Measurements from ENCODE around the gene CNPY2.

- TF ChIP-seq ZNF219 (CRISPR knock-in tag; IDR thresholded peaks at IDR 0.05; ENCODE audit: borderline replicate concordance) (no peak), CTCF (IDR thresholded peaks at IDR 0.05) (no peak), CREB1 (CRISPR knock-in tag; IDR thresholded peaks at IDR 0.05) (no peak), MLX (CRISPR knock-in tag; IDR thresholded peaks at IDR 0.05) (no peak), MYBL2 (CRISPR knock-in tag; IDR thresholded peaks at IDR 0.05) (no peak), NFYB (CRISPR knock-in tag; conservative IDR thresholded peaks at IDR 0.05; ENCODE audit: low read depth) (no peak), NFE2L1 (CRISPR knock-in tag; IDR thresholded peaks at IDR 0.05) (no peak)
Observed at GRCh38 chr12:56260380-56260779, 55.4 kb downstream of the CNPY2 start.

All from WTC11 (cell line).